HG02763 (cell line): ENCODE results near the gene PTPN3.
"Not testable (repeated sequence)": the region's sequence is repeated elsewhere in the genome, so short reads cannot be mapped to it uniquely, and the experiment has no call there.

ENCODE experiments used
- ATAC-seq: cut with Tn5 transposase; IDR thresholded peaks from one replicate; pipeline ENCODE4 v1.9.1; 2021; ENCODE audit warnings: mild to moderate bottlenecking, moderate library complexity; ENCODE audit not compliant: unreplicated experiment

The PTPN3 gene, protein sequence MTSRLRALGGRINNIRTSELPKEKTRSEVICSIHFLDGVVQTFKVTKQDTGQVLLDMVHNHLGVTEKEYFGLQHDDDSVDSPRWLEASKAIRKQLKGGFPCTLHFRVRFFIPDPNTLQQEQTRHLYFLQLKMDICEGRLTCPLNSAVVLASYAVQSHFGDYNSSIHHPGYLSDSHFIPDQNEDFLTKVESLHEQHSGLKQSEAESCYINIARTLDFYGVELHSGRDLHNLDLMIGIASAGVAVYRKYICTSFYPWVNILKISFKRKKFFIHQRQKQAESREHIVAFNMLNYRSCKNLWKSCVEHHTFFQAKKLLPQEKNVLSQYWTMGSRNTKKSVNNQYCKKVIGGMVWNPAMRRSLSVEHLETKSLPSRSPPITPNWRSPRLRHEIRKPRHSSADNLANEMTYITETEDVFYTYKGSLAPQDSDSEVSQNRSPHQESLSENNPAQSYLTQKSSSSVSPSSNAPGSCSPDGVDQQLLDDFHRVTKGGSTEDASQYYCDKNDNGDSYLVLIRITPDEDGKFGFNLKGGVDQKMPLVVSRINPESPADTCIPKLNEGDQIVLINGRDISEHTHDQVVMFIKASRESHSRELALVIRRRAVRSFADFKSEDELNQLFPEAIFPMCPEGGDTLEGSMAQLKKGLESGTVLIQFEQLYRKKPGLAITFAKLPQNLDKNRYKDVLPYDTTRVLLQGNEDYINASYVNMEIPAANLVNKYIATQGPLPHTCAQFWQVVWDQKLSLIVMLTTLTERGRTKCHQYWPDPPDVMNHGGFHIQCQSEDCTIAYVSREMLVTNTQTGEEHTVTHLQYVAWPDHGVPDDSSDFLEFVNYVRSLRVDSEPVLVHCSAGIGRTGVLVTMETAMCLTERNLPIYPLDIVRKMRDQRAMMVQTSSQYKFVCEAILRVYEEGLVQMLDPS

DNA sequence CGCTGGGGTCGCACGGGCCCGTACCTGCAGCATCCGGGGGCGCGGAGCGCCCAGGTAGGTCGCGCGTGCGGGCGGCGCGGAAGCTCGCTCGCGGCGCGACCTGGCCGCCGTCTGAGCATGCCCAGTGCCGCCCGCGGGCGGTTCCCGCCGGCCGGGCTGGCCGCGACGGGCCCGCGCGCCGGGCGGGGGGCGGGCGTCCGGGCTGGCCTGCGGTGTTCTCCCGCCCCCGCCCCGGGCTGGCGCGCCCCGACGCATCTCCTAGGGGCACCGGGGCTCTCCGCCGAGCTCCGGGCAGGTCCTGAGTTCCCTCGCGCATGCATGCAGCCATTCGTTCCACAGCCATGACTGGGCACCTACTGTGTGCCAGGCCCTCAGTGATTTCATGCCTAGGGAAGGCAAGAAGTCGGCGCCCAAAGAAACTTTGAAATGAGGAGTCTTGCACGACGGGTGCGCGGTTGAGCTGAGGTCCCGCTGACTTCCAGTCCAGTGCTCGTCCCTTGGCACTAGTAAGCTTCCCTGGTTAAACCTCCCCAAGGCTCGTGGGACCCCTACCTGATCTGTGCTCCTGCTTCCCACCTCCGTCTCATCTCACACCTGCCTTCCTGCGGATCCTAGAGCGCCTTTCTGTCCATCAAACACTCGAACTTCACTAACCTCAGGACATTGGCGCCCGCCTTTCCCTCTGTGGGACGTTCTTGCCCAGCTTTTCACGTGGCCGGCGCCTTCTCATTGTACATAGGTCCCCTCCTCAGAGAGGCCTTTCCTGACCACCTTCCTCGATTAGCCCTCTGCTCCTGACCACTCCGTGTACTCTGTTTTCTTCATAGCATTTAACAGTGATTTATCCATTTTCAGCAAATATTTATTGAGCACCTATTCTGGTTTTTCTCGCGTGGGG is at the start of gene PTPN3:
Gene PTPN3, minus strand, starts transcription at position 113 of the 898 bp plus-strand sequence. CDS start 34,873 bp downstream, outside the sequence.
- no peak for ATAC-seq

DNA sequence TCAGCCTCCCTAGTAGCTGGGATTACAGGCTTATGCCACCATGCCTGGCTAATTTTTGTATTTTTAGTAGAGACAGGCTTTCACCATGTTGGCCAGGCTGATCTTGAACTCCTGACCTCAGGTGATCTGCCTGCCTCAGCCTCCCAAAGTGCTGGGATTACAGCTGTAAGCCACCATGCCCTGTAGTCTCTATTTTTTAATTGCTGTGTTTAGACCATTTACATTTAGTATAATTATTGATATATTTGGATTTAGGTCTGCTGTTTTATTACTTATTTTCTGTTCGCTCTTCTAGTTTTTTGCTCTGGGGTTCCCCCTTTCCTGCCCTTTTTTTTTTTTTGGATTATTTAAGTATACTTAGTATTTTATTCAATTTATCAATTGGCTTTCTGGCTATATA is 46.8 kb upstream of the PTPN3 start:
- ATAC-seq: not testable (repeated sequence)

DNA sequence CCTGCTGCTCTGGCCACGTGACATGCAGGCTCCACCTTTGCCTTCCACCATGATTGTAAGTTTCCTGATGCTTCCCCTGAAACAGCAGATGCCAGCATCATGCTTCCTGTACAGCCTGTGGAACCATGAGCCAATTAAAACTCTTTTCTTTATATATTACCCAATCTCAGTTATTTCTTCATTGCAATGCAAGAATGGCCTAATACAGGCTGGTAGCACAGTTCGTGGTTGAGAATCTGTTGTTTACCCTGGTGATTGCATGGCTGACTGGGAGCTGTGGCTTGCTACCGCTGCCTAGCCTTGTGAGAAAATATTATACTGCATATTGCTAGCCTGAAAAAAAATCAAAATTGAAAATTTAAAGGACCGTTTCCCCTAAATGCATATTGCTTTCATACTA is 44.8 kb upstream of the PTPN3 start:
- no peak for ATAC-seq

DNA sequence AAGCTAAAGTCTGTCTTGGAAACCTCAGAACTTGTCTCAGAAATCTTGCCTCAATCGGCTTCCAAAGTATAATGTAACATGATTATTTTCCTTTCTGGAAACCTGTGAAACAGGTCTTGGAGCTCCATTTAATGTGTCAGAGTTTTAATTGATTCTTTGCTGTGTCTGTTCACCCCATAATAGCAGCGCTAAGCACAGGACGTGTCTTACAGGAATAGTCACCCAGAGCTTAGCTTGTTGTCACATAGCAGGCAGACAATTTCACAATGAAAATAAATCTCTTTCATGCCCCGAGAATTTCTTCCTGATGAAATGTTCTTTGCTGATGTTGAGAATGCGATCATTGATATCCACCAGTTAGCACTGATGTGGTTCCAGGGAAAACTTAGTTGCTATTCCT is 40.2 kb upstream of the PTPN3 start:
- ATAC-seq: no peak

DNA sequence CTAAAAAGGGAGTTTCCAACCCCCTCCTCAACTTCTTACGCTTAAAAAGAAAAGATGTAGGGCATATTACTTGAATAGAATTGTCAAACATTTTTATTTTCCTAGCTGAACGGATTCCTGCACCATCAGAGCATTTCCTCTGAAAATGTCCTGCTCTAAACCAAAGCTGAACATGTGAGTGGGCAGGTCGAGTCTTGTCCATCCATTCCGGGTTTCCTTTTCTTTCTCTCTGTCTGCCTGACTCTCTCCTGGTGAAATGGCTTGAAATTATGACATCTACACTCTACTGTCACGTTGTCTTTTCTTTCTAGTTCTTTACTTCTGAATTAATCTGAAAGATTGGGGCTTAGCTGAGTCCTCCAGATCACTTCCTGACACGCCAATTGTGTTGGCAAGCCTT is 39.2 kb upstream of the PTPN3 start:
- no peak for ATAC-seq

DNA sequence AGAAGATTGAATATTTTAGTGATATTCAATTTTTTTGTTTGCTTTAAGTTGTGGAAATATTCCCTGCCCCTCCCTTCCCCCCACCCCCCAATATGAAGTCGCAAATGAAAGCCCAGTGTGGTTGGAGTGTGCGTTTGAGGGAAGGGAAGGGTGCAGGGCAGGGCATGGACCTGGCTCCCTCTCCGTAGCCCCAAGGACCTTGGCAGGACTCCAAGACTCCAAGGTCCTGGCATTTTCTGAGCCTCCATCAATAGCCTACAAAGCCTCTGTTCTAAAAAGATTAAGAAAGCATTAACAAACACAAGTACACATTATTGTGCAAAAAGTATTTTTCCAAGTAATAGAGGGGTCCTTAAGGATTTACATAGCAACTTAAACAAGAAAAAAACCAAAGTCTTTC is 38.8 kb upstream of the PTPN3 start:
- ATAC-seq: no peak

DNA sequence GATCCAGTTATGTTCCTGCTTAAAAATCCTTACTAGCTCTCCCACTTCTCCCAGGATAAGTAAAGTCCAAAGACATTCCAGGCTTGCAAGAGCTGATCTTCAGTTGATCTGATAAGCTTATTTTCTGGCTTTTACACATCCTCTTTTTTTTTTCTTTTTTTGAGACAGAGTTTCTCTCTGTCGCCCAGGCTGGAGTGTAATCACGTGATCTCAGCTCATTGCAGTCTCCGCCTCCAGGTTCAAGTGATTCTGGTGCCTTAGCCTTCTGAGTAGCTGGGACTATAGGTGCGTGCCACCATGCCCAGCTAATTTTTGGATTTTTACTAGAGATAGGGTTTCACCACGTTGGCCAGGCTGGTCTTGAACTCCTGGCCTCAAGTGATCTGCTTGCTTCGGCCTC is 37.3 kb upstream of the PTPN3 start:
- ATAC-seq: no peak

DNA sequence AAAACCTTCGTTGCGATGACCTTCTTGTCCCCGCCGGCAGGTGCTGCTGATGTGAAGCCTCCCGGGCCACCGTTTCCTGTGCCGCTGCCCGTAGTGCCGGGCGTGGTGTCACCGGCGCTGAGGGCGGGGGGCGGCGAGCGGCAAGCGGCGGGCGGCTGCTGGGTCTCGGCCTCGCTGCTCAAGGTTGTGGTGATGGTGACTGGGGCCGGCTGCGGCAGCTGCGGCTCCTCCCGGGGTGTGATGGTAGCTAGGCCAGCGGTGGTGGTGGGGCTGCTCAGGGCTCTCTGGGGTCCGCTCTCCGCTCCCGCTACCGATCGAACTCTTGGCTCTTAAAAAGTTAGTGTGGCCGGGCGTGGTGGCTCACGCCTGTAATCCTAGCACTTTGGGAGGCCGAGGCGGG is 36.0 kb upstream of the PTPN3 start:
- no peak for ATAC-seq

DNA sequence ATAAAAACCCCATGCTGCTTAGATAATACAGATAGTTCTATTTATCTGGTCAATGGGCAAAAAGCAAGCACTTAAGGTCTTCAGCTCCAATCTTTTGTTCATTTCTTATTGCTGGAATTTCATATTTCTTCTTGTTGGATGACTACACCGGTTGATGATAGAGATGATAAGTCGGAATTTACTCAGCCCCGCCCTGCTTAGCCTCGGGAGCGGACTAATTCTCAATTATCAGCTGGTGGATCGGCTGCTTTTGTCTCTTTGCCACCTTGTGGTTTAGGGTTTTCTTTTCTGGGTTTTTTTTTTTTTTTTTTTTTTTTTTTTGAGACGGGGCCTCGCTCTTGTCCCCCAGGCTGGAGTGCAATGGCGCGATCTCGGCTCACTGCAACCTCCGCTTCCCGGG is 34.5 kb upstream of the PTPN3 start:
- not testable (repeated sequence) for ATAC-seq

DNA sequence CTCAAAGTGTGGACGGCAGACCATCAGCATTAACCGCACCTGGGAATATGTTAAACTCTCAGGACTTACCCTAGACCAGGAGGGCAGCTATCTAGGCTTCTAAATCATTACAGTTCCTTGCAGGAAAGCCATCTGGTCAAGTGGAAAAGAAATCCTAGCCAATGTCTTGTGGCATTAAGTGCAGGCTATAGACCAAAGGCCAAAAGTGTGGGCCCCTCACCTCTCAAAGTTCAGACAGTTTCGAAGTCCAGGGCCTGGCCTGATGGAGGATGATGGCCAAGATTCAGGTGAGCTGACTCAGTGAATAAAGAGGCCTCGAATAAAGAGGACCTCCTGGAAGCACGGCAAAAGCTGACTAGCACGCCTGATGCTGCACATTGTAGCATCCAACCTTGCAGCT is 24.0 kb upstream of the PTPN3 start:
- ATAC-seq: no peak

DNA sequence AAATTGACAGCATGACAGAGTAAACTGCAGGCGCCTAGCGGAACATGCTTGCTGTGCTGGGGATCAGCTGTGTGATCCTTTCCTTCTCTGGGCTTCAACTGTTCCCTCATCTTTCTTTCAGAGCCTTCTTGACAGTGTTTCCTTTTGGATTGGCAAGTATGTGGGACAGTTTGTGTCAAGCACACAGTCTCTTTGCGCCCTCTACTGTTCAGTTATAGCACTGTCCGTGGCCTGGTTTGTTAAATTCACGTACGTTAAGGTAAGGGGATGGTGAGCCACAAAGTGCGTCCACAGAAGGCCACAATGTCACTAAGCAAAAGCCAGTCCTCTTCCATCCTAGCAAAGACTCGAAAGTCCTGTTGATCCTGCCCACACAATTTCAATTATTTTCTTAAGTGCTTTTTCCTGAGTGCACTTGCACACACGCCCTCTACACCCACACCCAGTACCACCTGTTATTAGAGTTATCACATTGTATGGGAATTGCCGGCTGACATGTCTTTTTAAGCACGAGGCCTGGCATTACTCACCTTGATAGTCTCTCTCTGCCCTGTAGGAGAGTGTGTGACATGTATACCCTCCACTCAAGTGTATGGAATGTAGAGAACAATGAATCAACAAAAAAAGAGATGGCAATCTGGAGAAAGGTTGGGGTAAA is 22.5 kb upstream of the PTPN3 start:
- ATAC-seq: peak; percentile 77

DNA sequence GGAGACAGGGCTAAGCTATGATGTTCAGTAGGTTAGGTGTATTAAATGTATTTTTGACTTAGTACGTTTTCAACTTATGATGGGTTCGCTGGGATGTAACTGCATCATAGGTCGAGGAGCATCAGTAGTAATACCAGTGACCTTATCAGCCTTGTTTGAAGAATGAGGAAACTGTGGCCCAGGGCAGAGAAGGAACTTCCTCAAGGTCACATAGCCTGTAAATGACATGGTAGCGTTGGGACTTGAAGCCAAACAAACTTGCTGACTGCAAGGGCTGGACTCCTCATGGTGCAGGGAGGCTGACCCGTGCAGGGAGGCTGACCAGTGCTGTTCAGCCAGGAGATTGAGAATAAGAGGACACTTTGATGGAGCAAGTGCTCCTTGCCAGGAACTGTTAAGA is 21.3 kb upstream of the PTPN3 start:
- ATAC-seq: no peak

DNA sequence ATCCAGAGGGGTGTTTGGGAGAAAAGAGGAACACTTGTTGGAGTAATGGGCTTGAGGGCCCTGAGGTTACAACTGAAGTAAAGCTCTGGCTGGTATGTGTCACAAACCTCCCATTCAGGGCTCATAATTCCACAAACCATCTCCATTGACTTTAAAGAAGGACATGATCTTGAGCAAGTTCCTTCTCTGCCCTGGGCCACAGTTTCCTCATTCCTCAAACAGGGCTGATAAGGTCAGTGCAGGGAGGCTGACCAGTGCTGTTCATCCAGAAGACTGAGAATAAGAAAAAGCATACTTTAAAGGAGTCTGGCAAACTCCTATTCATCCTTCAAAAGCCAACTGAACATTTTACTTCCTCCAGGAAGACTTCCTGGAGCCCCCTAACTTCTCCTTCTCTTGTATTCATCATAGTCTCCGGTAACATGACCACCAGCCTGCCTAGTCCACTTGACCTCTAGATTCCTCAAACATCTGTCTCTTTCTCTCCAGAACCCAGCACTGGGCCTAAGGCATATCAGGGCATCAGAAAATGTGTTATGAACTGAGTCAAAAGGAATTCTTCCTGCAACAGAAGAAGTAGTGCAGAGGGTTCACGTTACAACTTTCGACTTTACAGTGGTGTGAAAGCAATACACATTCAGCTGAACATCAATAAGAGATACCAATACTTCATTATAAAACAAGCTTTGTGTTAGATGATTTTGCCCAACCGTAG is 20.7 kb upstream of the PTPN3 start:
- ATAC-seq: no peak

DNA sequence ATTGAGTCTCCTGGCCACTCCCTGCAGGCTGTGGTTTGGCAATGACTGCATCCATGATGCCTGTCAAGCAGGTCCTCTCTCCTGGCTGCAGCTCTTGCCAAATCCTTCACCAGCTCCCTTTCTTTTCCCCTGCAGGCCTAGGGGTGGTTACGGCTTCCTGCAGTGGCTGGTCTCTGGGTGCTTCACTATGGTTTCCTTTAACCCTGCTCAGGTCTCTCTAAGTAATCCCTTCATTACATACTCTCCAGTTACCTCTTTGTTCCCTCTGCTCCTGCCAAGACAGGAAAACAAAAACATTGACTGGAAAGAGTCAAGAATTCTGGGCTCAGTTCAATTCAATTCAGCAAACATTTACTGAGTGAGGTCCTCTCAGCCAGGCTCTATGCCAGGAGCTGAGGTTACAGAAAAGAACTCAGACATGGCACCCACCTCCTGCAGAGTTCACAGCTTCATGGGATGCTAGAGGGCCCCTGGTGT is 19.8 kb upstream of the PTPN3 start:
- ATAC-seq: no peak

DNA sequence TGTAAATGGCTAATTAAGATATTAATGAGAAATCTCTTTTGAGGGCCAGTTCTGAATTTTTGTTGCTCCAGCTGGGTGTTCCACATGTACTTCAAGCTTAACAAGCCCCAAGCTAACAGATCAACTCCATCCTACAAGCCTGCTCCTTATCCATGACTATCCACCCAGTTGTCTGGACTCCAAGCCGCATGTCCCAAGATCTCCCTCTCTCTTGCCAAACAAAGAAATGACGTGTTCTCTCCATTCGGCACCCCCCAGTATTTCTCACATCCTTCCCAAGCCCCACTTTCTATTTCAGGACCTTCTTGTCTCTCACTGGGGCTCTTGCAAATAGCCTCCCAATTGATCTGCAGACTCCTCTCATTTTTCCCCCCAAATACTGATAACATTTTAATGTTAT is 15.8 kb upstream of the PTPN3 start:
- no peak for ATAC-seq

DNA sequence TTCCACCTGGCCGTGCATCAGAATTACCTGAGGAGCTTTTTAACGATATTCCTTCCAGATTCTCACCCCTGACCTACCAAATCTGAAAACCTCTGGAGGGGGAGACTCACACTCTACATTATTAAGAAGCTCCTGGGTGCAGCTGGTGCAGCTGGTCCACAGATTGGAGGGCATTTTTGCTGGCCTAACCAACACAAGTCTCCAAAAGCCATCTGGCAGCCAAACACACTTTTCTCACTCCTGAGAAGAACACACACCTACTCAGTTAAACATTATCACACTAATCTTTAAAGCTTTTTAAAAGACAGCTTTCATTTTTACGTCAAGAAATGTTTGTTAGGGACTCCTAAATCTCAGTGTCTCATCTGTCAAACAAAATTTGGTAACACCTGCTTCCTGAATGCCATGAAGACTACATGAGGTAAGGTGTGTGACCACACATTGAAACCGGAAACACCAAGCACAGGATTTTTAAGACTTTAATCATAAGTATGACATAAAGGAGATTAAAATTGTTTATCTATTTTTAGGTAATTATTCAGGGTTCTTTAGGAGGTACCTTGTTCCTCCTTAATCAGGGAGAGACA is 14.2 kb upstream of the PTPN3 start:
- ATAC-seq: no peak

DNA sequence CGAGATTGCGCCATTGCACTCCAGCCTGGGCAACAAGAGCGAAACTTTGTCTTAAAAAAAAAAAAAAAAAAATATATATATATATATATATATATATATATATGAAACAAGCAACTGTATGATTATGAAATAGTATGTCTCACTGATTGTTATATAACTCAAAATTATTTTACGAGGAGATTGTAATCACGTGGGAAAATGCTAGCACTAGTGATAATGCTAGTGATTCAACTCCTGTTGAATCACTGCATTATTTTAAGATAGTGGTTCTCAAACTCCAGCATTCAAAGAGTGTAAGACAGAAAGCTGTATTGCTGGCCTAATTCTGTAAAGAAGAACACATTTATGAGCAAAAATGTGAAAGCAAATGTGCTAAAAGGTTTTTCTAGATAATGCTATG is 12.4 kb upstream of the PTPN3 start:
- ATAC-seq: no peak

DNA sequence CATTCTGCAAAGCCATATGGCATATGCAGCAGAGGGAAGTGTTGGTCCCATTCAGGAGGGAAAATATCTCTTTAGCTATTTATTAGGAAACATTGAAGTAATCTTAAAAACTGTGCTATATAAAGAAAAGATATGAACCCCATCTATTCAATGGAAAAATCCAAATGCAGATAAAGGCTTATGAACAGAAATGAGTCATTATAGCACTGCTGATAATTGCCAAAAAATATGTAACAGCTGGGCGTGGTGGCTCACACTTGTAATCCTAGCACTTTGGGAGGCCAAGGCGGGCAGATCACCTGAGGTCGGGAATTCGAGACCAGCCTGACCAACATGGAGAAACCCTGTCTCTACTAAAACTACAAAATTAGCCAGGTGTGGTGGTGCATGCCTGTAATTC is 11.9 kb upstream of the PTPN3 start:
- ATAC-seq: not testable (repeated sequence)

DNA sequence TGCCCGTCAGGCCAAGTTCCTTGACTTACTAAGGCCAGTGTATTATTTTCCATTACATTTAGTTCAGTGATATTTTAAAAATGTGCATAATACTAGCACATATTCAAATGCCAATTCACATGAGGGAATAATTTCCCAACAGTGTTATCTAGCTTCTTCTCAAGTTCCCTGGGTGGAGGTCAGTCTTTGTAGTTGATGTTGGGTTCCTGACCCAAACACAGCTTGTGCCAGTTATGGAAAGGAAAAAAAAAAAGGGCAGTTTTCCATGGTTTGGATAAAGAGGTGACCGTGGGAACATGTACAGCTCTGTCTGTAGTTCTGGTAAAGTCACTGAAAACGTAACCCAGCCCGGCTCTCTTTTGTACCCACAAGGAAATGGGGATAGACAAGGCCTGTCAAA is 11.5 kb upstream of the PTPN3 start:
- ATAC-seq: no peak
